BJ (cell line): ENCODE measurements around the gene SPRING1. TPM values are rescaled to one million over a fixed set of nuclear protein-coding genes. Genes with fewer than 3 reads are reported as not detected.

Experiments
- CTCF ChIA-PET: fragments of 350-600 bp; formaldehyde crosslinking; extraction: SDS; loops from one replicate; lab custom pipeline; 2021; ENCODE audit warnings: antibody characterized with exemption, inconsistent platforms; lab: Yijun Ruan, JAX
- POLR2A ChIA-PET: fragments of 300-600 bp; sonication (Branson Sonifier 250); formaldehyde crosslinking; extraction: SDS; loops from one replicate; lab custom pipeline; 2021; ENCODE audit warnings: antibody characterized with exemption; lab: Charles Lee
- DNase-seq: peaks from one replicate; pipeline ENCODE4 v3.0.0-alpha.2; 2011; ENCODE audit warnings: low read depth
- H3K27me3 ChIP-seq: 2 replicates; pipeline ENCODE4 v1.6.0; 2011; ENCODE audit warnings: low read length; ENCODE audit not compliant: control insufficient read depth, insufficient read depth
- H3K36me3 ChIP-seq: 2 replicates; pipeline ENCODE4 v1.5.1; 2011; ENCODE audit warnings: low read length; ENCODE audit not compliant: control insufficient read depth, insufficient read depth
- H3K4me3 ChIP-seq: 2 replicates; pipeline ENCODE4 v1.5.1; 2011; ENCODE audit warnings: low read depth, mild to moderate bottlenecking, control low read depth, low read length
- CTCF ChIP-seq: IDR thresholded peaks from 2 replicates; pipeline ENCODE4 v1.5.1; 2011; ENCODE audit warnings: low read depth, mild to moderate bottlenecking, control low read depth, inconsistent platforms, low read length, moderate library complexity; ENCODE audit not compliant: insufficient read depth
- polyA plus RNA-seq: library from polyadenylated mRNA; depleted of rRNA; stranded (reverse); fragments of >200 nt; gene quantifications from 2 replicates; pipeline ENCODE4 v1.2.3, GENCODE V29; 2011

Gene SPRING1
- polyA plus RNA-seq, 1 experiment, result 17.7 TPM

- CTCF ChIA-PET, result interaction anchor here (0.6 to 3.0 kb wide), 4 partner anchors 10 to 247 kb away, joined by 3 to 14 read pairs (median 3); partner anchors contain the start of gene HRK
- Histone ChIP-seq H3K36me3 (no peaks in the 10 kb centered on the region), H3K27me3 (peaks cover 22% of the 10 kb centered on the region), H3K4me3 (no peak overlapping the region)
- TF ChIP-seq CTCF, result no peak
- POLR2A ChIA-PET, result no interaction called here
- DNase-seq, result no peak
Measured at GRCh38 chr12:116698116-116698515, 39.8 kb downstream of the SPRING1 start.

GRCh38 chr12:116697716-116698115 lies 40.2 kb downstream of the SPRING1 start:
- no peak for DNase-seq
- POLR2A ChIA-PET, result no interaction called here
- CTCF ChIA-PET, result interaction anchor here (0.9 to 3.0 kb wide), 3 partner anchors 11 to 248 kb away, joined by 3 to 14 read pairs (median 3); partner anchors contain the start of gene HRK
- TF ChIP-seq CTCF, result no peak
- no peak overlapping the region for H3K4me3 ChIP-seq
- peaks cover 23% of the 10 kb centered on the region for H3K27me3 ChIP-seq
- no peaks in the 10 kb centered on the region for H3K36me3 ChIP-seq

GRCh38 chr12:116697305-116697704 lies 40.6 kb downstream of the SPRING1 start:
- DNase-seq, result no peak
- TF ChIP-seq CTCF, result peak; percentile 23; the same call in 1 of the 2 replicates
- ChIA-PET CTCF (interaction anchor here (0.5 to 1.9 kb wide), 3 partner anchors 185 to 439 kb away, joined by 3 to 6 read pairs (median 3); no protein-coding TSS in a partner anchor), POLR2A (no interaction called here)
- no peak overlapping the region for H3K4me3 ChIP-seq
- H3K27me3 ChIP-seq, result peaks cover 23% of the 10 kb centered on the region
- H3K36me3 ChIP-seq, result no peaks in the 10 kb centered on the region

GRCh38 chr12:116695464-116695725 lies 42.5 kb downstream of the SPRING1 start:
- H3K4me3 ChIP-seq, result no peak overlapping the region

GRCh38 chr12:116694653-116695463 lies 43.0 kb downstream of the SPRING1 start:
- TF ChIP-seq CTCF, result no peak
- no peak for DNase-seq
- Histone ChIP-seq H3K27me3 (peaks cover 29% of the 10 kb centered on the region), H3K36me3 (no peaks in the 10 kb centered on the region), H3K4me3 (no peak overlapping the region)
- CTCF ChIA-PET, result no interaction called here
- POLR2A ChIA-PET, result no interaction called here

More at GRCh38 chr12:116695464-116695725, 42.5 kb downstream of the SPRING1 start:
- Histone ChIP-seq H3K27me3 (peaks cover 26% of the 10 kb centered on the region), H3K36me3 (no peaks in the 10 kb centered on the region)
- CTCF ChIA-PET, result interaction anchor here (1.9 kb wide), 1 partner anchor 187 kb away, joined by 6 read pairs; no protein-coding TSS in a partner anchor
- no peak for DNase-seq
- POLR2A ChIA-PET, result no interaction called here
- no peak for TF ChIP-seq CTCF
